Measurements from ENCODE around the gene PPM1H.
A peak's percentile ranks its signal among the peaks of the same experiment; 100 is the strongest.

The PPM1H gene

DNA sequence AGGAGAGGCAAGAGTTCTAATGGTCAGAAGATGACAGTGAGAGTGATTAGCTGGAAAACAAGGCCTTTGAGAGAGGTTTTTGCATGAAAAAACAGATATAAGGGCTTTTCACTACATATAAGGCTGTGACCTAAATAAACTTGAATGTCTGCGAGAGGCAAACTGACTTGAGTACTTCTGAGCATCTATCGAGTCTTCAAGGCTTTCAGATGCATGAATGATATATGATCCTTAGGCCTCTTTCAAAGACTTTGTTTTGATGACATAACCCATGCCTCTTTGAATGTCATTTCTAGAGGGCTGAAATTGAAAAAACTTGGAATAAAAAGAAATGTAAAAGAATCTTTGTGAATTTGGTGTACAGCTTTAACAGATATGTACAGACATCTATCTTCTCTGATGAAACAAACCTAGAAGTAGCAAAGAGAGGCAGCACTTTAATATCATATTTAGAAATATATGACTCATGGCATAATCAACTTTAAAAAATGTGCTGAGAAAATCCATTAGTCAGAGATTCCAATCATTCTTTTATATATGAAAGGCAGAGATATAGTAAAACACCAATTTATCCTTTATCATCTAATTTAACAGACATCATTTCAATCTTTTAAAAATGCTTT is 72.6 kb downstream of the PPM1H start:
- no peak overlapping the region for H3K4me3 ChIP-seq (ENCODE audit: low read depth, low read length)
- TF ChIP-seq, protein P1, sequence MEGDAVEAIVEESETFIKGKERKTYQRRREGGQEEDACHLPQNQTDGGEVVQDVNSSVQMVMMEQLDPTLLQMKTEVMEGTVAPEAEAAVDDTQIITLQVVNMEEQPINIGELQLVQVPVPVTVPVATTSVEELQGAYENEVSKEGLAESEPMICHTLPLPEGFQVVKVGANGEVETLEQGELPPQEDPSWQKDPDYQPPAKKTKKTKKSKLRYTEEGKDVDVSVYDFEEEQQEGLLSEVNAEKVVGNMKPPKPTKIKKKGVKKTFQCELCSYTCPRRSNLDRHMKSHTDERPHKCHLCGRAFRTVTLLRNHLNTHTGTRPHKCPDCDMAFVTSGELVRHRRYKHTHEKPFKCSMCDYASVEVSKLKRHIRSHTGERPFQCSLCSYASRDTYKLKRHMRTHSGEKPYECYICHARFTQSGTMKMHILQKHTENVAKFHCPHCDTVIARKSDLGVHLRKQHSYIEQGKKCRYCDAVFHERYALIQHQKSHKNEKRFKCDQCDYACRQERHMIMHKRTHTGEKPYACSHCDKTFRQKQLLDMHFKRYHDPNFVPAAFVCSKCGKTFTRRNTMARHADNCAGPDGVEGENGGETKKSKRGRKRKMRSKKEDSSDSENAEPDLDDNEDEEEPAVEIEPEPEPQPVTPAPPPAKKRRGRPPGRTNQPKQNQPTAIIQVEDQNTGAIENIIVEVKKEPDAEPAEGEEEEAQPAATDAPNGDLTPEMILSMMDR (IDR thresholded peaks at IDR 0.05; ENCODE audit: low read depth, low read length): no peak
- no peak for DNase-seq

DNA sequence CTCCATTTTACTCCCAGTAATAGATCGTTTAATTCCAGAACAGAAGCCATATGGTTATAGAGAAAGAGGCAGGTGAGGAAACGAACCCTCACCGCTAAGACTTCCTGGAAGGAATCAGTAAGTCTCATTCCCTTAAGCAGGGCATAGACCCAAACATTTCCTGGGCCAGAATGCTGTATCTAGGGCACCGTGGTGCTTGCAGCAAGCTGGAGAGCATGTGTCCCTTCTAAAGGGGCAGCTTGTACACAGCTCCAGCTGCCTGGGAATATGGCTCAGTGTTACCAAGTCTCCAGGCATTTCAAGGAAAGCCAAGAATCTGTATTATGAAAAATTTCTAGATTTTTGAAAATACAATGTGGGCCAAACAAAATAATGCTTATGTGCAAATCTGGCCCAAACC is 73.4 kb downstream of the PPM1H start:
- Histone ChIP-seq H3K9me3 (ENCODE audit: severe bottlenecking) (no peaks in the 10 kb centered on the region), H3K27me3 (ENCODE audit: insufficient read depth, low read depth, severe bottlenecking) (no peaks in the 10 kb centered on the region), H3K4me3 (ENCODE audit: low read depth, low read length) (no peak overlapping the region; the same call in 1 of the 2 replicates), H3K36me3 (no peaks in the 10 kb centered on the region), H3K27ac (no peak overlapping the region; the same call in 1 of the 2 replicates)
- peak; percentile 15 for DNase-seq
- TF ChIP-seq, protein P1 (IDR thresholded peaks at IDR 0.05; ENCODE audit: low read depth, low read length): no peak

More for the DNA sequence above, 72.6 kb downstream of the PPM1H start:
- Histone ChIP-seq H3K9me3 (ENCODE audit: severe bottlenecking) (no peaks in the 10 kb centered on the region), H3K36me3 (no peaks in the 10 kb centered on the region), H3K27ac (no peak overlapping the region), H3K27me3 (ENCODE audit: insufficient read depth, low read depth, severe bottlenecking) (no peaks in the 10 kb centered on the region)

DNA sequence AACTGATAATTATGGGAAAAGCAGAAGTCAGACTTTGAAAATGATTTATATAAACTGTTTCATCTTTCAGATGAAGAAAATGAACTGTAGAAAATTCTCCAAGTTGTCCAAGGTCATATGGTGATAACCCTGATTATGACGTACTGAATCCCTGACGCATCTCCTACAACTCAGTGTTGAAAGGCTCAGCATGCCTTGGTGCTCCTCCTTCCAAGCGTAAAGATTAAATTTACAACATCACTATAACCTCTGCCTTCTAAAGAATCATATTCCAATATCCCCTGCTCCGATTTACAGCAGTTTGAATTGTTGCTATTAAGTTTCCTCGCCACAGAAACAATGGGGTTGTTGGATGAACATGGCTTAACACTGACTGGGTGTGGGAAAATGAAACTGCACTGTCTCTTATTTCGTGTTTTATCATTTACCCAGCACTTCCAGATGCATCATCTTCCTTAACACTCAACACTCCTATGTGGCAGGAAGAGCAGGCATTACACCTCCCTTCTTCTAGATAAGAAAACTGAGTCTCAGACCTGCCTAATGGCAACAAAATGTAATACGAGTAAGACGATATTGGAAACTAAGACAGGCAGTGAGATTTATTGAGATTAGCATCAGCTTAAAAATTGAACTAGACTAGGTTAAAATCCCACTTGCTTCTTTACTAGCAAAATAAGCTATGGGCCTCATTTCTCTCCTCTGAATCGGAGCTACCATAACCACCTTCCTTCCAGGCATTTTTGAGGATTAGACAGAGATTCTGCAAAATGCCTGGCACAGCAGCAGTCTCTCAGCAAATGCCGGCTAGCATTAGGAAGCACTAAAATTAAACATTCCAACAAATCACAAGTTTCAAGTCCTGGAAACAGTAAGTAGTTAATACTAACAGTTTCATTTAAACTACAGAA is 74.2 kb downstream of the PPM1H start:
- H3K27ac ChIP-seq: no peak overlapping the region; the same call in 1 of the 2 replicates
- no peak for DNase-seq

DNA sequence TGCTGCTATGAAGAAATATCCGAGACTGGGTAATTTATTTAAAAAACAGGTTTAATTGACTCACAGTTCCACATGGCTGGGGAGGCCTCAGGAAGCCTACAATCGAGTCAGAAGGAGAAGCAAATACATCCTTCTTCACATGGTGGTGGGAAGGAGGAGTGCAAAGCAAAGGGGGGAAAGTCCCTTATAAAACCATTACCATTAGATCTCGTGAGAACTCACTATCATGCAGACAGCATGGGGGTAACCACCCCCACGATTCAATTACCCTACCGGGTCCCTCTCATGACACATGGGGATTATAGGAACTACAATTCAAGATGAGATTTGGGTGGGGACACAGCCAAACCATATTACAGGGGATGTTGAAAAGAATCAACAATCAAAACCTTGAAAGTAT is 74.9 kb downstream of the PPM1H start:
- Histone ChIP-seq H3K27me3 (ENCODE audit: insufficient read depth, low read depth, severe bottlenecking) (no peaks in the 10 kb centered on the region), H3K9me3 (ENCODE audit: severe bottlenecking) (no peaks in the 10 kb centered on the region), H3K36me3 (no peaks in the 10 kb centered on the region), H3K27ac (no peak overlapping the region), H3K4me3 (ENCODE audit: low read depth, low read length) (no peak overlapping the region)
- no peak for DNase-seq
- TF ChIP-seq, protein P1 (IDR thresholded peaks at IDR 0.05; ENCODE audit: low read depth, low read length): no peak

More for the DNA sequence above, 74.2 kb downstream of the PPM1H start:
- Histone ChIP-seq H3K27me3 (ENCODE audit: insufficient read depth, low read depth, severe bottlenecking) (no peaks in the 10 kb centered on the region), H3K4me3 (ENCODE audit: low read depth, low read length) (no peak overlapping the region; the same call in 1 of the 2 replicates), H3K9me3 (ENCODE audit: severe bottlenecking) (no peaks in the 10 kb centered on the region), H3K36me3 (no peaks in the 10 kb centered on the region)
- TF ChIP-seq, protein P1 (IDR thresholded peaks at IDR 0.05; ENCODE audit: low read depth, low read length): no peak

DNA sequence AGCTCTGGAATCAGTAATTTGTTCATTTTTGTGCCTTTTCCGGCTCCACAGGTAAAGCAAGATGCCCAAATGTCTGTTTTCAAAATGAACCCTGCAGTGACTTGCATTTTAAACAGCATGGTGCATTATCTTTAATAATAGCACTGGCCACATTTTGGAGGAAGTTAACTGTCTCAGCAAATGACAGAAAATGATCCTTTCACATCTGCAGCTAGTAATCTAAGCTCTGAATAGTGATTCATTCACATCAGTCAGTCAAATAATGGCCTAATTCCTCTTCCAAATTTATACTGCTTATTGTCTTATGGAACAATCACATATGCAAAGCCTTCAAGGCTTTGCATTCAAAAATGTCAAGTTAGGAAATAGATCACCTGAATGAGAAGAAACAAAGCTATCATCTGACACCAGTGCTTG is 75.6 kb downstream of the PPM1H start:
- TF ChIP-seq, protein P1 (IDR thresholded peaks at IDR 0.05; ENCODE audit: low read depth, low read length): no peak
- no peak for DNase-seq
- no peaks in the 10 kb centered on the region for H3K9me3 ChIP-seq (ENCODE audit: severe bottlenecking)
- no peaks in the 10 kb centered on the region for H3K27me3 ChIP-seq (ENCODE audit: insufficient read depth, low read depth, severe bottlenecking)
- no peaks in the 10 kb centered on the region for H3K36me3 ChIP-seq
- H3K27ac ChIP-seq: no peak overlapping the region
- H3K4me3 ChIP-seq (ENCODE audit: low read depth, low read length): no peak overlapping the region

Data from WERI-Rb-1 (cell line).